Skin epidermis (tissue), 12 donors: ENCODE data around the gene ITIH4.
"Not testable (repeated sequence)": the region's sequence is repeated elsewhere in the genome, so short reads cannot be mapped to it uniquely, and the experiment has no call there.

ENCODE experiments used
- H3K27ac ChIP-seq, 21 experiments: fragments of 200-600 bp; sonication (generic) in 11 of 21; one replicate each; pipeline ENCODE4 v1.5.0; 2020; ENCODE audit warnings: mild to moderate bottlenecking in 3 of 21, inconsistent platforms in 2 of 21, moderate library complexity in 2 of 21
- H3K4me3 ChIP-seq, 7 experiments: fragments of 200-600 bp; sonication (generic) in 2 of 7; one replicate each; pipeline ENCODE4 v1.5.0; 2020; ENCODE audit warnings: inconsistent platforms in 2 of 7, mild to moderate bottlenecking in 2 of 7, moderate library complexity in 1 of 7

ITIH4 gene

DNA sequence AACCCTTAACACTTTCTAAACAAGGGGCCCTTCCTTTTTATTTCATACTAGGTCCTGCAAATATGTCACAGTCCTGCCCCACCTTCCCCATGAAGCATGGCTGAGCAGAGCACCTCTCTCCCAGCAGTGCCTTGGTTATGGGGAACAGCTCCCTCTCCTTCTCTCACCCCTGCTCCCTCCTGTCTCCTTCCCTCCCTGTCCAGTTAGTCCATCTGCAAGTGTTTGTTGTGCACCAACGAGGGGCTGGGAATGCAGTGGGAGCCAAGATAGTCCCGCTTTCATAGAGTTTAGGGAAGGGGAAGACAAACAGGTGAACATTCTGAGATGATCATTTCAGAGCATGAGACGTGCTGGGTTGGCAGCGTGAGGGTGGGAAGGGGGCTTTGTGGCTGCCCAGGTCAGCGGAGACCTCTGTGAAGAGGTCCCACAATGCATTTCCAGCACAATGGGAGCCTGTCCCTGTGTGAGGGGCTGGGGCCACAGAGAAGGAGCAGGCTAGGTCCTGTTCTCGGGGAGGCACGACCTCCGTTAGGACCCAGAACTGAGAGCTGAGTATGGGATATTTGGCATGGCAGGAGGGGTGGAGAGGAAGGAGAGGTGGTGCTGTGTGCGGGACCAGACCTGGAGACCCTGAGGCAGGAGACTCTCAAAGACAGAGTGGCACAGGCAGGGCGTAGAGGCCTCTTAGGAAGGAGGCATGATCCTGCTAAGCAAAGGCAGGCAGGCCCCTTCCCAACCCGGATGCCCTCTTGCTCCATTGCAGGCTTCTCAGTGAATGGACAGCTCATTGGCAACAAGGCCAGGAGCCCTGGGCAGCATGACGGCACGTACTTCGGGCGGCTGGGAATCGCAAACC, 41.4 kb downstream of the ITIH4 start:
- Histone ChIP-seq H3K4me3 (no peak overlapping the region), H3K27ac (no peak overlapping the region)

DNA sequence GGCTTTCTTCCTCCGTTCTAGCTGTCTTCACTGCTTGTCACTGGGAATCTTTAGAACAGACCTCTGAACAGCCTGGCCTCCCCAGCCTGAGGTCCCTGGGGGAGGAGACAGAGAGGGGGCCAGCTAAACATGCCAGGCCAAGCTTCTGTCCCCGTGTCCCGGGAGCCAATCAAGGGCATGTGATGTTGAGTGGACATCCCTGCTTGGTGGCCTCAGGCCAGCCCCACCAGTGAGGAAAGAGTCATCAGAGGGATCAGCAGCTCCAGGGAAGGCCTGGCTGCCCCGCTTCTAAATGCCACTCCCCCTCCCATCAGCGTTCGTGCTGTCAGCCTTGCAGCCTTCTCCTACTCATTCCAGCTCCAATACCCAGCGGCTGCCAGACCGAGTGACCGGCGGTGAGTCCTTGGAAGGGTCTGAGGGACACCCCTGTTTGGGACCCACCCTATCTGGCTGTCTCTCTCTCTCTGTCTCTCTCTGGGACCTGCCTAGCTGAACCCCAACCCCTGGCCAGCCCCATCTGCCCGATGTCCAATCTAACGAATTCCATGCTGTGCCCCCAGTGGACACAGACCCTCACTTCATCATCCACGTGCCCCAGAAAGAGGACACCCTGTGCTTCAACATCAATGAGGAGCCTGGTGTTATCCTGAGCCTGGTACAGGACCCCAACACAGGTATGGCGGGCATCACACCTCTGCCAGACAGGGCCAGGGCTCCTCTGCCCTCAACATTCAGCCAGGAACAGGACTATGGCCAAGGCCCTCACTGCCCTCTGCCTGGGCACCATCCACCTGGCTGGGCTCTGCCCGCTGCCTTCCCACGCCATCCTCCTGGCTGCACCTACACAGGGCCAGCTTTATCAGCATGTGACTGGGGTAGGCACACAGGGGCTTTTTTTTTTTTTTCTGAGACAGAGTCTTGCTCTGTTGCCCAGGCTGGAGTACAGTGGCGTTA, 42.5 kb downstream of the ITIH4 start:
- H3K27ac ChIP-seq = no peak overlapping the region
- no peak overlapping the region for H3K4me3 ChIP-seq

DNA sequence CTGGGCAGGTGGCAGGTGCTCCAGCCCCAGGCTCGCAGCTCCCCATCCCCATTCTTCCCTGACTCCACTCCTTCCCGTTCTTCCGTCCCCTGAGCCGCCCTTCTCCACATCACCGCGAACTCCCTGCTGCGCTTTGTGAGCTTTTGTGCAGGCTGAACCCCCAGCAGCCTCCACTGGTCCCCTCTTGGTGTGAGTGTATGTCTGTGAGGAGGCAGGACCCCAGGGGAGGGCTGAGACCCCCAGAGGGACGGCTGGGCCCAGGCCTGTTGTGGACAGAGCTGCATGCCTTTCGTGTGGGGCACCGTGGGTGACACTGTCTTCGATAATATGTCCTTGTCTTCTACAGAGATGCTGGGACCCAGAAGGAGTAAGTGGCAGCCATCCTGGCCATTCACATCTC, 43.2 kb downstream of the ITIH4 start:
- Histone ChIP-seq H3K27ac (no peak overlapping the region), H3K4me3 (no peak overlapping the region)

- H3K4me3 ChIP-seq = no peak overlapping the region
- no peak overlapping the region for H3K27ac ChIP-seq
These were observed 43.9 kb downstream of the ITIH4 start for GRCh38 chr3:52786330-52787215.

- Histone ChIP-seq H3K27ac (no peak overlapping the region), H3K4me3 (no peak overlapping the region)
These were observed 45.4 kb downstream of the ITIH4 start for GRCh38 chr3:52784931-52785590.

DNA sequence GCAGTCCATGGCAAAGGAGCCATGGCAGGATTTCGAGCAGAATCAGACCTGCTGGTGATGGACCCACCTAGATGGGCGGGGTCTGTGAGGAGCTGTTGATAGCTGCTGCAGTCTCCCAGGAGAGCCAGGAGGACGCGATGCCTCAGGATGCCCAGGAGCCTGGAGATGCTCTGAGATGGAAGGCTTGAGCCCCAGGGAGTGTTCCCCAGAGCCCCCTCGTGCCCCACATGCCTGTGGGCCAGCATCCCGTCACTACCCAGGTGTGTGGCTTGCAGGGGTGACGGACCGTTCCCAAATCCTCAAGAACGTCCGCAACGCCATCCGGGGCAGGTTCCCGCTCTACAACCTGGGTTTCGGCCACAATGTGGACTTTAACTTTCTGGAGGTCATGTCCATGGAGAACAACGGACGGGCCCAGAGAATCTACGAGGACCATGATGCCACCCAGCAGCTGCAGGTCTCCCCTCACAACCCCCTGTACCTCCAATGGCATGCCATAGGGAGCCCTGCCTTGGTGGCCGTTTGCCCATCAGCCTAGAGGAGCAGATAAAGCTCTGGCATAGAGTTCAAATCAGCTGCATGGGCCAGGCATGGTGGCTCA, 46.4 kb downstream of the ITIH4 start:
- Histone ChIP-seq H3K27ac (no peak overlapping the region), H3K4me3 (no peak overlapping the region)

- Histone ChIP-seq H3K27ac (no peak overlapping the region), H3K4me3 (no peak overlapping the region)
These were observed 47.3 kb downstream of the ITIH4 start for GRCh38 chr3:52783211-52783555.

DNA sequence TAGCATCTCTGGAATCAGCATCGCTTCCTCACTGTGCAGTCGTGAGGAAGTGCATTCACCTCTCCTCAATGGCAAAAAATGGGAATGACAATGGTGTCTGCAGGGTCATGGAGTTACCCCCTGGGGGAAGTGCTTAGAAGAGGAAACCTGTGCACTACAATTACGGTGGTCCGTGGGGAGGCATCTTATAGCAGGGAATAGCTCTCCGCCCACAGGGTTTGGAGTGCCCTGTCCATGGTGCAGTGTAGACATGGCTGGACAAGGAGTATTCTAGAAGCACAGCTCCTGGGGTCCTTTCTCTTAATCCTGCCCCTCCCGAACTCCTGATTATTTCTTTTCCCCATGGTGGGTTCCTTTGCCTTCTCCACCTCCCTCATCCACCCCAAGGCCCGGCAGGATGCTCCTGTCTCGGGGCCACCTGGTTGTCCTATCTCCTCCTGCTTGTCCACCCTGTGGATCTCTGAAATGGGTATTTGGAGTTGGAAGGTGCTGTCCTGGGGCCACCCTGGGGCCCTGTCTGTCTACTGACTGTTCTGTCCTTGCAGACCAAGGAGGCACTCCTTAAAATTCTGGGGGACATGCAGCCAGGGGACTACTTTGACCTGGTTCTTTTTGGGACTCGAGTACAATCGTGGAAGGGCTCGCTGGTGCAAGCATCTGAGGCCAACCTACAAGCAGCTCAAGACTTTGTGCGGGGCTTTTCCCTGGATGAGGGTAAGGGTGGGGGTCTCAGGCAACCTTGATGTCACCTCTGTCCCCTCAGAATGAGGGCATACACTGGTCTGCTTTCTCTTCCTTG, 47.9 kb downstream of the ITIH4 start:
- no peak overlapping the region for H3K27ac ChIP-seq
- H3K4me3 ChIP-seq = no peak overlapping the region

GRCh38 chr3:52781741-52782140, 48.7 kb downstream of the ITIH4 start:
- Histone ChIP-seq H3K27ac (no peak overlapping the region), H3K4me3 (no peak overlapping the region)

DNA sequence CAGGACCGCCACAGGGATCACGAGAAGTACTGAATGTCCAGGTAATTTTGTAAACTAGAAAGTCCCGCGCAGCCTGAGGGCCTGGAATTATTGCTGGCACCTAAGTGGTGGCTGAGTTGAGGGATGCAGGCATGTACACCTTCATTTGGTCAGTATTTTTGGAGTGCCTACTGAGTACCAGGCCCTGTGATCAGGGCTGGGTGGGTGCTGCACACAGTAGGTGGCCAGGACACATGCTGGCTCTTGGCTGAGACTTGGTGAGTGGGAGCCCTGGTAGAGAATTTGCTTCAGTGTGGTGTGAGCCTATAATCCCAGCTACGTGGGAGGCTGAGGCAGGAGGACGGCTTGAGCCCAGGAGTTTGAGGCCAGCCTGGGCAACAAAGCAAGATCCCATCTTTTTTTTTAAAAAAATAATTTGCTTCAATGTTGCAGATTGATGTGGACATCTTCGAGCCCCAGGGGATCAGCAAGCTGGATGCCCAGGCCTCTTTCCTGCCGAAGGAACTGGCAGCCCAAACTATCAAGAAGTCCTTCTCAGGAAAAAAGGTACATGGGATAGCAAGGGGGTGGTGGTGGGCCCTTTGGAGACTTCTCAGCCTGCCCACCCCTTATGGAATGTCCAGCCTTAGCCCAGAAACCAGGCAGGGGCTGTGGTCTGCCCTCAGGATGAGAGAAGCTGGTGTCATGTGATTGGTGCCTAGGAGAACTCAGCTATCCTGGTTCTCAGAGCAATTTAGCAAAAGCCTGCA, 50.5 kb downstream of the ITIH4 start:
- no peak overlapping the region for H3K4me3 ChIP-seq
- peak overlapping the region in 1 of 21 experiments; percentile 55 for H3K27ac ChIP-seq

GRCh38 chr3:52779011-52779836, 51.2 kb downstream of the ITIH4 start:
- Histone ChIP-seq H3K27ac (peak overlapping the region in 1 of 21 experiments; percentile 55), H3K4me3 (no peak overlapping the region)

DNA sequence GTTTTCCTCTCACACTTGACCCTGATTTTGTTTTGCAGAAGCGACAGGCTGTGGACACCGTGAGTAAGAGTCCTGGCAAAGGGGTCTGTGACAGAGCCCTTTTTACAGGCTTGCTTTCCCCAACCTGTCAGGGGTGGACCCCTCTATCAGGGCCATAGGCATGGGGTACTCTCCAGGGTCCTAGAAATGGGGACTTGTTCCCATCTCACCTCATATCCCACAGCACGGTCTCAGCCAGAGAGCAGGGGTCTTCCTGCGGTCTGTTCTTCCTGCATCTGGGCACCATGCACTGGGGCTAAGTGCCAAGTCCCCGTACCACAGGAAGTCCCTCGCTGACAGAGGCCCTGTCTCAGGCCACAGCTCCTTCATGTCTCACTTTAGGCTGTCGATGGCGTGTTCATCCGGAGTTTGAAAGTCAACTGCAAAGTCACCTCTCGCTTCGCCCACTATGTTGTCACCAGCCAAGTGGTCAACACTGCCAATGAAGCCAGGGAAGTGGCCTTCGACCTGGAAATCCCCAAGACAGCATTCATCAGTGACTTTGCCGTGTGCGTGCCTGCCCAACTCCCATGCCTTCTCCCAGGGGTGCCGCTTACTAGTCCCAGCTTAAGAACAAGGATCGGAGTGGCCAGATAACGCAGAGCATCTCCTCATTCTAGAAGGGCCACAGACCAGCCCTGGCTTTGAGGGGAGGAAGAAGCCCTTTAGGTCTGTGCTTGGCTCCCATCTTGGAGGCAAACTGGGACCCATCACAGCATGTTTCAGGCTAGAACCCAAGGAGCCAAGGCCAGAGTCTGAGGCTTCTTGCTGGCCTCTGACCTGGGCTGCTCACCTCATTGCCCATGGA, 52.3 kb downstream of the ITIH4 start:
- no peak overlapping the region for H3K4me3 ChIP-seq
- no peak overlapping the region for H3K27ac ChIP-seq

DNA sequence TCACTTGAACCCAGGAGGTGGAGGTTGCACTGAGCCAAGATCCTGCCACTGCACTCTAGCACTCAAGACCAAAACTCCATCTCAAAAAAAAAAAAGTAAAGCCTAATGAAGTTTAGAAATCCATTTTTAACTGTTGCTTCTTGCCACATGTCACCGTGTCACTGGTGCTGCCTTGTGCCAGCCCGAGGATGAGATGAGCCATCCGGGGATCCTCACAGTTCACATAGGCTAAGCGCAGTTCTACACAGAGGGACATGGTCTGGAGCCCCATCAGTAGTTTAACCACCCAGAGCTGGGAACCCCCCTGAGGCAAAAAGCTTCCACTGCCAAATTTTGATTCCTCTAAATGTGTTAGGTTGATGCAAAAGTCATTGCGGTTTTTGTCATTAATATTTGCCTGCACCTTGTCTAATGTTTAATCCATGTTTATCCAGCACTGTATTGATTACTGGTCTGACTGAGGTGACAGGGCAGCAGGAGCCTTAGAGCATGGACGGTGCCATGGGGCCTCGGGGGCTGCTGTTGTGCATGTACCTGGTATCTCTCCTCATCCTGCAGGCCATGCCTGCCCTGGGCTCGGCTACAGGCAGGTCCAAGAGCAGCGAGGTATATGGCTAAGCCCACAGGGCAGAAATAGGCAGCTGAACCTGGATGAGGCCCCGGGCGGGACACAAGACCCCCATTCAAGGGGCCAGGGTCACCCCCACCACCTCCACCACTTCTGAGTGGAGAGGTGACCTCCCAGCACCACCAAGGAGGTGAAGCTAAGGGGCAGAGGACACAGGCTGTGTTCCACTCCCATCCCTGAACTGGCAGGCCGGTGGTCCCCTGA, 53.1 kb downstream of the ITIH4 start, which contains the start of gene ITIH1:
ITIH1 (plus strand) TSS at position 473 of the 832 bp plus-strand sequence; CDS start at position 490, 17 bp downstream.
- H3K27ac ChIP-seq = no peak within 1 kb of the TSS
- H3K4me3 ChIP-seq = no peak within 1 kb of the TSS

- not testable (repeated sequence) for H3K27ac ChIP-seq, H3K4me3 ChIP-seq
These were observed 54.0 kb downstream of the ITIH4 start for GRCh38 chr3:52776486-52776885.

DNA sequence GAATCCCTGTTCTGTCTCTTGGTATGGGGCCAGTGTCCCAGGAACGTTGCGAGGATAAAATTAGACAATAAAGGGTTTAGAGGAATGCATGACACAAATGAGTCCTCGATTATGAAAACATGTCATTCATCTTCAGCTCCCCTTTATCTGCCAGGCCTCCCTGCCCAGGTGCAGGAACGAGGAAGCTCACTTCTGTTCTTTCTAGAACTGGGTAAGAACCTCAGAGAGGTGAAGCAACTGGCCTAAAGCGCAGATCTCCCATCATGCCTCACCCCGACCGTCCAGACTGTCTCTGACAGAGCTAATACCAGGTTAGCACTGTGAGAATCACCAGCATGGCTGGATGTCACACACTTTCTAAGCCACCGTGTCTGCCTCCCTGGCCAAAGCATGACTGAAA, 54.6 kb downstream of the ITIH4 start:
- H3K4me3 ChIP-seq = no peak overlapping the region
- H3K27ac ChIP-seq = no peak overlapping the region
